Effector CD8-positive, alpha-beta T cell (primary cell): ENCODE measurements around the gene KLF9.

Source experiments
- DNase-seq: peaks from one replicate; lab custom pipeline; 2025; lab: John Stamatoyannopoulos, UW
- total RNA-seq, 4 experiments: gene quantifications; one replicate each; lab custom pipeline; 2026; lab: John Stamatoyannopoulos, UW

KLF9 gene
- 43.5 to 131 (median 66.6) reads per million in 4 experiments for total RNA-seq

- DNase-seq: peak; percentile 86
Observed at GRCh38 chr9:70413799-70414775, at the start of gene KLF9. KLF9 (minus strand) TSS chr9:70414657; CDS start chr9:70413363, 1,294 bp downstream.

- no peak for DNase-seq
Observed at GRCh38 chr9:70463877-70464276, 49.4 kb upstream of the KLF9 start.

- DNase-seq: no peak
Observed at GRCh38 chr9:70462300-70462699, 47.8 kb upstream of the KLF9 start.

DNA sequence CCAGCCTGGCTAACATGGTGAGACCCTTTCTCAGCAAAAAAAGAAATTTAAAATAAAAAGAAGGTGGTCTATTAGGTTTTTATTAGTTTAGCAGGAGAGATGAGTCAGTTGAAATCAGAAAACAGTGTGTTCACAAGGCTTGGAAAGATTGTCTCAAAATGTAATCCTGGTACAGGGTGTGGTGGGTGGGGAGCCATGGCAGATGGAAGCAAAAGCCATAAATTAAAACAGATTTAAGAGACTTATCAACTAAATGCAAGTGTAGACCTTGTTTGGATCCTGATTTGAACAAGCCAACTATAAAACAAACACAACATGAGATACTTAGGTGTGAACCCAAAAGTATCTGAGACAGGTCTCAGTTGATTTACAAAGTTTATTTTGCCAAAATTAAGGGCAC lies 42.8 kb upstream of the KLF9 start:
- no peak for DNase-seq

DNA sequence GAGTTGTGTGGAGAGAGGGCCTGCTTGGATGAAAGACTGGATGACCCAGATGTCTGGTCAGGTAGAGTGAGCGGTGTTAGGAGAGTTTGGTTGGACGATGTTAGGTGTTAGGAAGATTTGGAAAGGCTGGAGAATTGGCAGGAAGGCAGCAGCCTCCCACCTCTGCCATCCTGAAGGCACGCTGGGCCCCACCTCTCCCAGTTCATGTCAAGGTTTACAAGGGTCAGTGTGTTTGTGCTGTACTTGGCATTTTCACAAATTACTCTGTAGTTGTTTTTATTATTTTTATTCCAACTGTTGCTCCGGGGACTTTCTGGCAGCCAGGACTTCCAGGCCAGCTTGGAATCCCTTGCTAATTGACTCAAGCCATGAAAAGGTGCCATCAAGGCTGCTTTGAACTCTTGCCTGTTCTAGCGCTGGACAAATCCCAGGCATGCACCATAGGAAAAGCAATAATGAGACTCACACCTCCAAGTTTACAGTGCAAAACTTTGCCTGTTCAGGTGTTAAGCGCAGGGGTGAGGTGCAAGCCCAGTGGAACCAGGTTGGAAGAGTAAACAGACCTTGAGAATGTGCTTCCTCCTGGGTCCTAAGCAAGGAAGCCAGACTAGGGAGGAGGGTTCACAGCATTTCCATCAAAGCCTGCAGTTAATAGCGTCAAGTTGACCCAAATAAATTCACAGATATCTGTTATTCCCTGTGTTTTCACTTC lies 41.7 kb upstream of the KLF9 start:
- DNase-seq: no peak

GRCh38 chr9:70452365-70452764 lies 37.9 kb upstream of the KLF9 start:
- DNase-seq: no peak

GRCh38 chr9:70451765-70452164 lies 37.3 kb upstream of the KLF9 start:
- no peak for DNase-seq

DNA sequence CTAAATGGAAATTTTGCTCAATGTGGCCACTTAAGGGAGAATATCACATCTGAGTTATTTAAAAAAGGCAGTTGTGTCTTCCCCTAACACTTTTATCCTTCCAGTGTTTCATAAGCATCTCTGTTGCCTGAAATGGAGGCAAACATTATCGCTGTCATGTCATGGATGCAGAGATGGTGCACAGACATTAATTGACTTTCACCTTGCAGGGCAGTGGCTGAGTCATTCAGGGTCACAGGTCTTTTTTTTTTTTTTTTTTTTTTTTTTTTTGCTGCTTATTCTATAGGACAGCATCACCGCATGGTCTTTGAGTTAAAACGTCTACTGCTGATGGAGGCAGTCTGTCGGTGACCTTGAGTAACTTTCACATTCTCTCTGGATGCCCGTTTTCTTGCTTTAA lies 36.3 kb upstream of the KLF9 start:
- DNase-seq: no peak

GRCh38 chr9:70449461-70449860 lies 35.0 kb upstream of the KLF9 start:
- DNase-seq: no peak

DNA sequence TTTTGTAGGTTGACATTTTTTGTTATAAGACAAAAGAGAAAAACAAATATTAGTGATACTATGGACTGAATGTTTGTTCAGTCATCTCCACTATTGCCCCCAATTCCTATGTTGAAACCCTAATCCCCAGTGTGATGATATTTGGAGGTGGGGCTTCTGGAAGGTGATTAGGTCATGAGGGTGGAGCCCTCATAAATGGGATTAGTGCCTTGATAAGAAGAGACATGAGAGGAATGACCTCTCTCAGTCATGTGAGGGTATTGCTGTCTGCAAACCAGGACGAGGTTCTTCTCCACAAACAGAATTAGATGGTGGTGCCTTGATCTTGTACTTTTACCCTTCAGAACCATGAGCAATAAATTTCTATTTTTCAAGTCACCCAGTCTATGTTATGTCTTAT lies 34.5 kb upstream of the KLF9 start:
- DNase-seq: no peak

DNA sequence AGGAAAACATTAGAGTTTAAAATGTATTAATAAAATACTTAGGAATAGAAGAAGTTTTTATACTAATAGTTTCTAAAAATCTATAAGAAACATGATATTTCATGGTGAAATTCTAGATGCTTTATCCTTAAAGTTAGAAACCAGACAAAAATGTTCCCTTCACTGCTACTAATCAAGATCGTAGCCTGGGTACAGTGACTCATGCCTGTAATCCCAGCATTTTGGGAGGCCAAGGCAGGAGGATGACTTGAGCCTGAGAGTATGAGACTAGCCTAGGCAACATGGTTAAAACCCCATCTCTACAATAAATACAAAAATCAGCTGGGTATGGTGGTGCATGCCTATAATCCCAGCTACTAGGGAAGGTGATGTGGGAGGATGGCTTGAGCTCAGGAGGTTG lies 30.4 kb upstream of the KLF9 start:
- no peak for DNase-seq

- DNase-seq: no peak
Observed at GRCh38 chr9:70442328-70442848, 27.9 kb upstream of the KLF9 start.

DNA sequence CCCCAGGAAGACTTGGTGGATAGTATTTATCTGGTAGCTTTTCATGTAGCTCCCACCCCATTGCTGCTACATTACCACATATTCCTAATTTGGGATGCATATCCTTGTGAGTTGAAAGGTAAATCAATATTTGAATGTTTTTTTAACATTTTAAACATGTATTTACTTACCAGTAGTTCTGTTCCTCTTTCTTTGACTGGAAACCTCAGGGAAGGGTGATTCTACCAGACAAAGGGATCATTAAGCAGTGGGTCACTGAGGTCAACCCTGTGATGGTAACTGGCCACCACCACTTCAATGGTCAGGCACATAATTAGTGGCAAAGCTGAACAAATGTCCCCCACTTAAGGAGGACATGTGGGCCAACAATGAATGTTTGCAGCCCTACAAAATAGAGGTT lies 27.2 kb upstream of the KLF9 start:
- no peak for DNase-seq

- DNase-seq: no peak
Observed at GRCh38 chr9:70439991-70440706, 25.7 kb upstream of the KLF9 start.

DNA sequence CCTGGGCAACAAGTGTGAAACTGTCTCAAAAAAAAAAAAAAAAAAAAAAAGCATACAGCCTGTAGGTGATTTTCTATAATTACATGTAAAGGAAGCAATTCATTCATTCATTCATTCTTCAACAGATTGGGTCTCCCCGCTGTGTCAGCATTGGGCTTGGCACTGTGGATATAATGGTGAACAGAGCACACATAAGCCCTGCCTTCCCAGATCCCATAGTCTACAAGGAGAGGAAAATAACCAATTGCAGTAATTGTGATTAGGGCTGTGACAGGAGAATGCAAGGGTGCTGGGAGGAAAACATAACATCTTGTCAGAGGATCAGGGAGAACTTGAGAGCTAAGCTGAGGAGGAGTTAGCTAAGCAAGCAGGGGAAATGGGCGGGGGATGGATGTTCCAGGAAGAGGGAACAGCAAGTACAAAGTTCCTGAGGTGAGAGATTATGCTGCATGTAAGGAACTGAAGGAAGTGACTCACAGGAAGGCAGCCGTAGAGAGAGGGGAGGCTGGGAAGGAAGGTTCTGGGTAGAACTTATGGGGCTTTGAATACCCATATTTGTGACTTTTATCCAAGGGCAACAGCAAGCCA lies 24.0 kb upstream of the KLF9 start:
- no peak for DNase-seq

- DNase-seq: no peak
Observed at GRCh38 chr9:70435948-70436347, 21.5 kb upstream of the KLF9 start.

DNA sequence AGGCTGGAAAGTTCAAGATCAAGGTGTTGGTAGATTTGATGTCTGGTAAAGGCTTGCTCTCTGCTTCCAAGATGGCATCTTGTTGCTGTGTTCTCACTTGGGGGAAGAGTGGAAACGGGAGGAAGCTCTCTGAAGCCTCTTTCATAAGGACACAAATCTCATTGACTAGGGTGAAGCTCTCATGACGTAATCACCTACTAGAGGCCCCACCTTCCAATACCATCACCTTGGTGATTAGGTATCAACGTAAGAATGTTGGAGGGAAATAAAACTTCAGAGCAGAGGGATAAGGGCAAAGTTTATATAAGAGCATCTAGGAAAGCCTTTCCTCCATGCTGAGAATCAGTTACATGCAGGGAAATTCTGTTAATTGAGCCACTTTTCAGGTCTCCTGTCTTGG lies 15.4 kb upstream of the KLF9 start:
- no peak for DNase-seq

DNA sequence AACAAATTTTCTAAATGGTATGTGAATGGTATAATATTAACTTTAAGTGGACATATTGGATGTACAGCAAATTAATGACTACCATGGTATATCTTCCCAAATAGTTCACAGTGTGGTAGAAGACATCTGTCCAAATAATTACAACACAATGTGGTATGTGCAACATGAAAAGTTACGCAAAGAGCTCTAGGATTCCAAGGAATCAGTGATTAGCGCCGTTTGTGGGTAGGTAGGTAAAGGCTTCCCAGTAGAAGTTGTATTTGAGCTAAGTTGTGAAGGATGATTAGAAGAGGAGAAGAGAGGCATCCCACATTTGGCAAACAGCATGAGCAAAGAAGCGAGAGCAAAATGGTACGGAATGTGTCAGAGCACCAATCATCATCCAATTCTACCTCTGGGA lies 14.3 kb upstream of the KLF9 start:
- DNase-seq: no peak

DNA sequence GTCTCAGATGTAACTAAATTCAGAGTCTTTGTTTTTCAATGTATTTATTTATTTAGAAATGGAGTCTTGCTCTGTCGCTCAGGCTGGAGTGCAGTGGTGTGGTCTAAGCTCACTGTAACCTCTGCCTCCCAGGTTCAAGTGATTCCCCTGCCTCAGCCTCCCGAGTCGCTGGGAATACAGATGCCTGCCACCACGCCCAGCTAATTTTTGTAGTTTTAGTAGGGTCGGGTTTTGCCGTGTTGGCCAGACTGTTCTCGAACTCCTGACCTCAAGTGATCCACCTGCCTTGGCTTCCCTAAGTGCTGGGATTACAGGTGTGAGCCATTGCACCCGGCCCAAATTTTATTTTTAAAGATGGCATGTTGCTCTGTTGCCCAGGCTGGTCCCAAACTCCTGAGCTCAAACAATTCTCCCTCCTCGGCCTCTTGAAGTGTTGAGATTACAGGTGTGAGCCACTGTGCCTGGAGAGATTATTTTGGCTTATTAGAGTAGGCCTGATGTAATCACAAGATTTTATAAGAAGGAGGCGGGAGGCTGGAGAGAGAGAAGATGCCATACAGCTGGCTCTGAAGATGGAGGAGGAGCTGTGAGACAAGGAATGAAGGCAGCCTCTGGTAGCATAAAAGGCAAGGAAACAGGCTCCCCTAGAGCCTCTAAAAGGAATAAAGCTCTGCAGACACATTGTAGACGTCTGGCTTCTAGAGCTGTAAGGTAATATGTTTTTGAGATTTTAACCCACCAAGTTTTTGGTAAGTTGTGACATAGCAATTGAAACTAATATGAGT lies 12.9 kb upstream of the KLF9 start:
- no peak for DNase-seq

GRCh38 chr9:70425192-70425591 lies 10.7 kb upstream of the KLF9 start:
- no peak for DNase-seq
